CD4-positive, CD25-positive, alpha-beta regulatory T cell (primary cell): ENCODE measurements around the gene LPAR1. TPM values are rescaled to one million over a fixed set of nuclear protein-coding genes. Genes with fewer than 3 reads are reported as not detected.

Source experiments
- ATAC-seq, 2 donors: fragments of 150-1000 bp; cut with Tn5 transposase; one replicate each; pipeline ENCODE4 v1.10.0; 2021; ENCODE audit warnings: low read depth in 2 of 2, moderate number of reproducible peaks in 2 of 2, moderate library complexity in 1 of 2
- DNase-seq, 3 donors: peaks; one replicate each; pipeline versions ENCODE4 v3.0.0 to v3.0.0-alpha.2; 2012 to 2022; ENCODE audit warnings: mixed read lengths in 1 of 3
- H3K27ac ChIP-seq: one replicate; pipeline ENCODE4 v1.7.0; 2013; ENCODE audit warnings: mild to moderate bottlenecking, low read length; ENCODE audit not compliant: insufficient read depth, poor library complexity, severe bottlenecking
- H3K27me3 ChIP-seq: one replicate; pipeline ENCODE4 v1.7.0; 2013; ENCODE audit warnings: low read length; ENCODE audit not compliant: control insufficient read depth, insufficient read depth
- H3K36me3 ChIP-seq: one replicate; pipeline ENCODE4 v1.7.0; 2013; ENCODE audit warnings: mild to moderate bottlenecking, low read length, moderate library complexity; ENCODE audit not compliant: control insufficient read depth, insufficient read depth
- H3K4me1 ChIP-seq: 2 replicates; pipeline ENCODE4 v1.7.0; 2013; ENCODE audit warnings: mild to moderate bottlenecking, low read length; ENCODE audit not compliant: insufficient read depth, control insufficient read depth, poor library complexity, severe bottlenecking
- H3K4me3 ChIP-seq: one replicate; pipeline ENCODE4 v1.7.0; 2013; ENCODE audit warnings: low read depth, mild to moderate bottlenecking, low read length, moderate library complexity
- H3K9me3 ChIP-seq, 2 experiments: 1 replicate in 1 of 2; 2 replicates in 1 of 2; pipeline ENCODE4 v1.7.0; 2013; ENCODE audit warnings: low read length in 2 of 2, mild to moderate bottlenecking in 1 of 2, moderate library complexity in 1 of 2; ENCODE audit not compliant: control insufficient read depth in 2 of 2
- H3K27ac Mint-ChIP-seq, 3 donors: one replicate each; pipeline ENCODE4 v1.8.0; 2020 to 2022; ENCODE audit warnings: mild to moderate bottlenecking in 3 of 3, mixed read lengths in 3 of 3, moderate library complexity in 2 of 3
- H3K27me3 Mint-ChIP-seq: one replicate; pipeline ENCODE4 v1.8.0; 2022; ENCODE audit warnings: mild to moderate bottlenecking, mixed read lengths
- H3K36me3 Mint-ChIP-seq: one replicate; pipeline ENCODE4 v1.8.0; 2020; ENCODE audit warnings: mixed read lengths
- H3K4me1 Mint-ChIP-seq, 4 donors: one replicate each; pipeline ENCODE4 v1.8.0; 2020 to 2022; ENCODE audit warnings: mixed read lengths in 4 of 4, mild to moderate bottlenecking in 1 of 4
- H3K4me3 Mint-ChIP-seq, 4 donors: one replicate each; pipeline ENCODE4 v1.8.0; 2020 to 2022; ENCODE audit warnings: mild to moderate bottlenecking in 4 of 4, mixed read lengths in 4 of 4, moderate library complexity in 3 of 4
- H3K9me3 Mint-ChIP-seq, 7 donors: one replicate each; pipeline ENCODE4 v1.8.0; 2020 to 2022; ENCODE audit warnings: mixed read lengths in 7 of 7, mild to moderate bottlenecking in 3 of 7, moderate library complexity in 2 of 7
- polyA plus RNA-seq, 4 donors: library from polyadenylated mRNA; unstranded; fragments of 300-500 nt; fragmentation: Illumina TruSeq; gene quantifications; one replicate each; pipeline ENCODE4 v1.2.3, GENCODE V29; 2021
- total RNA-seq: library from RNA; stranded (reverse); gene quantifications from one replicate; pipeline ENCODE4 v1.2.3, GENCODE V29; 2022

Gene LPAR1
- total and polyA plus RNA-seq, 5 donors from 2014 or later = not detected

DNA sequence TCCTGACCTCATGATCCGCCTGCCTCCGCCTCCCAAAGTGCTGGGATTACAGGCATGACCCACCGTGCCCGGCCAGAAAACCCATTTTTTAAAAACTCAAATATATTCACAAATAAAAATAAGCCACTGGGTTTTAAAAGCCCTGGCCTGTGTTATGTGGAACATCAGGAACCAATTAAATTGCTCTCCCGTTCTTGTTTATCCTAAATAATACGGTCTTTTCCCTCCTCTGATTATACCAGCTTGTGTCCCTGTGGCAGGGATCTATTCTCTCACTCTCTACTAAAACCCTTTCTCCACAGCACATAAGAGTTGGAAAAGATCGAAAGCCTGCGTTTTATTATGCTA is 30.1 kb upstream of the LPAR1 start:
- DNase-seq = no peak
- no peaks in the 10 kb centered on the region for H3K4me1 ChIP-seq
- no peak overlapping the region for H3K4me3 ChIP-seq
- H3K27me3 ChIP-seq = no peaks in the 10 kb centered on the region
- Mint-ChIP-seq H3K27ac (no peak overlapping the region), H3K9me3 (peaks cover 0 to 3% (median 0%) of the 10 kb centered on the region in 7 donors), H3K27me3 (no peaks in the 10 kb centered on the region), H3K4me1 (no peaks in the 10 kb centered on the region), H3K4me3 (no peak overlapping the region), H3K36me3 (no peaks in the 10 kb centered on the region)
- no peaks in the 10 kb centered on the region for H3K9me3 ChIP-seq
- no peaks in the 10 kb centered on the region for H3K36me3 ChIP-seq
- no peak overlapping the region for H3K27ac ChIP-seq
- no peak for ATAC-seq

DNA sequence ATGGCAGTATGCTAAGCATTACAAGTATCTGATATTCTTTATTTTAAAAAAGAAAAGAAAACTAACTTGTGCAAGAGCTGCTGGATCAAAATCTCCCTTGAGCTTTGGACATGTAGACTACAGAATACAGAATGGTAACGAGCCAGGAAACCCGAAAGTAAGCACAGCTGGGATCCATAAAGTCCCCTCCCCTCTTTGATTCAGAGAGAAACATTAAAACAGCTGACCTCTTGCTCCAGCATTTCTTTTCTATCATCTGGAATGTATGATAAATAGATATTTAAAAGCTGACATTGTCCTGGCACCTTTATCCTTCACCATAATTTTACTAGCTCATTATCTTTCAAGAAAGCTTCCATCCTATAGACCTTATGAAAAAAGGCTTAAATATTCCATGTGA is 28.2 kb upstream of the LPAR1 start:
- no peaks in the 10 kb centered on the region for H3K27me3 Mint-ChIP-seq
- no peaks in the 10 kb centered on the region for H3K4me1 ChIP-seq
- no peak for DNase-seq
- no peak overlapping the region for H3K27ac Mint-ChIP-seq
- no peaks in the 10 kb centered on the region for H3K9me3 ChIP-seq
- H3K36me3 ChIP-seq = no peaks in the 10 kb centered on the region
- no peak overlapping the region for H3K4me3 ChIP-seq
- peaks cover 0 to 3% (median 0%) of the 10 kb centered on the region in 7 donors for H3K9me3 Mint-ChIP-seq
- no peaks in the 10 kb centered on the region for H3K36me3 Mint-ChIP-seq
- H3K27ac ChIP-seq = no peak overlapping the region
- H3K4me1 Mint-ChIP-seq = no peaks in the 10 kb centered on the region
- no peak for ATAC-seq
- no peak overlapping the region for H3K4me3 Mint-ChIP-seq
- H3K27me3 ChIP-seq = no peaks in the 10 kb centered on the region

DNA sequence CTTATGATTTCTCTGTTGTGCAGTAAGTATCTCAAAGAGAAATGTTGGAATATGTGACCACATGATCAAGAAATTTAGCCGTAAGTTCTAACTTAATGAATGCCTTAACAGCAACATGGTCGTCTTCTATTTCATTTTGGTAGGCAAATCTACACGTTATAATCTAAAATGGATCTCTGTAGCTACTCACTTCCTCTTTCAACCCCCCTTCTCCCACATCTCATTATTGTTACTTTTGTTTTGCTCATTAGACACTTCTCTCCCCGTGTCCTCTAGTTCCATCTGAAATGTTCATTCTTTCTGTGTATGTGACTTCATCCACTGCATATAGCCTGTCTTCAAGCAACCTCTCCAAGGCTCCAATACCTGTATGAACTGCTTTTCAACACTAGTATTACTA is 27.1 kb upstream of the LPAR1 start:
- Histone ChIP-seq H3K27ac (no peak overlapping the region), H3K4me3 (no peak overlapping the region), H3K27me3 (no peaks in the 10 kb centered on the region), H3K4me1 (no peaks in the 10 kb centered on the region), H3K36me3 (no peaks in the 10 kb centered on the region), H3K9me3 (no peaks in the 10 kb centered on the region)
- Mint-ChIP-seq H3K27me3 (no peaks in the 10 kb centered on the region), H3K36me3 (no peaks in the 10 kb centered on the region), H3K27ac (no peak overlapping the region), H3K4me3 (no peak overlapping the region), H3K4me1 (no peaks in the 10 kb centered on the region), H3K9me3 (peaks cover 0 to 3% (median 0%) of the 10 kb centered on the region in 7 donors)
- ATAC-seq (no peak), DNase-seq (no peak)

DNA sequence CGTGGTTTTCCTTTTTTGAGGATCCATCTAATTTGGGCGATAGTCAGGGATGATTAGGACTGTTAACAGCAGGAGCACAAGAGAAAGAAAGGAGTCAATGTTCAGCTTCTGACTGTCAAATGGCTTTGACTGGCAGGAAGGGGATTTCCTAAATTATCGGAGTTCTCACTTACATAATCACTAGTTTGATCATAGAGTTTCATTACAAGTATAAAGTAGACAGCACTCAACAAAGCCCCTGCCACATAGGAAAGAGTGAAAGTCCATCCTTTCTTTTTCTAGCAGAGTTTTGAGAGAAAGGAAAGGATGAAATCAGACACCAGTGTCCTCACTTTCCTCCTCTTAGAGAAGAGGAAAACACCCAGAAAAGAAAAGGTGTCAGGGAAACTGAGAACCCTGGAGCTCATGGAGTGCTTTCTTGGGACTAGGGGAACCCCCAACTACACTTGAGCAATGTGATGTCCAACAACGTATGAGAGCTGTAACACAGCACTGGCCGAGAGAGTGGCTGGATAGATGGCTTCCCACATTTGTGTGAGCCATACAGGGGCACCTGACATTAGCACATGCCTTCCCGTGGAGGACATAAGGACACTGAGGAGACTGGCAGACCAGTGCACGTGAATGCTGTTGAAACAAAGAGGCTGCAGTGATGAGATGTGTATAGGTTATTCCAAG is 26.0 kb upstream of the LPAR1 start:
- no peak for DNase-seq
- Histone ChIP-seq H3K9me3 (no peaks in the 10 kb centered on the region), H3K4me3 (no peak overlapping the region), H3K4me1 (no peaks in the 10 kb centered on the region), H3K27me3 (no peaks in the 10 kb centered on the region), H3K27ac (no peak overlapping the region), H3K36me3 (no peaks in the 10 kb centered on the region)
- Mint-ChIP-seq H3K4me3 (no peak overlapping the region), H3K27me3 (no peaks in the 10 kb centered on the region), H3K9me3 (peaks cover 0 to 4% (median 3%) of the 10 kb centered on the region in 7 donors), H3K4me1 (no peaks in the 10 kb centered on the region), H3K27ac (no peak overlapping the region), H3K36me3 (no peaks in the 10 kb centered on the region)
- ATAC-seq = no peak

DNA sequence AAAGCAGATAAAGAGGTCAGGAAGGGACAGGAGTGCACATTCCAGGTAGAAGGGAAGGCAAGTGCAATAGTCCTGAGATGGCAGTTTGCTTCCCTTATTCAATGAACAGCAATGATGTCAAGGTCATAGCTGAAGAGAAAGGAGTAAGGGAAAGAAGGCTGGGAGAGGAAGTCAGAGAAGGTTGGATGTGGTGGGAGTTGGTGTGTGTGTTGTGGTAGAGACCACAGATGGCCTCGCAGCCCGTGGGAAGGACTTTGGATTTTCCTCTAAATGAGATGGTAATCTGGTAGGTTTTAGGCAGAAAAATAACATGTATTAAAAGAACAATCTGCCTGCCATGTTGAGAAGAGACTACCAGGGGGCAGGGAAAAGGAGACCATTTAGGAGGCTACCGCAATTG is 25.1 kb upstream of the LPAR1 start:
- Histone ChIP-seq H3K27ac (no peak overlapping the region), H3K36me3 (no peaks in the 10 kb centered on the region), H3K9me3 (no peaks in the 10 kb centered on the region), H3K4me3 (no peak overlapping the region), H3K4me1 (no peaks in the 10 kb centered on the region), H3K27me3 (no peaks in the 10 kb centered on the region)
- Mint-ChIP-seq H3K27ac (no peak overlapping the region), H3K4me1 (no peaks in the 10 kb centered on the region), H3K36me3 (no peaks in the 10 kb centered on the region), H3K27me3 (no peaks in the 10 kb centered on the region), H3K4me3 (no peak overlapping the region), H3K9me3 (peaks cover 0 to 4% (median 3%) of the 10 kb centered on the region in 7 donors)
- no peak for DNase-seq
- no peak for ATAC-seq

DNA sequence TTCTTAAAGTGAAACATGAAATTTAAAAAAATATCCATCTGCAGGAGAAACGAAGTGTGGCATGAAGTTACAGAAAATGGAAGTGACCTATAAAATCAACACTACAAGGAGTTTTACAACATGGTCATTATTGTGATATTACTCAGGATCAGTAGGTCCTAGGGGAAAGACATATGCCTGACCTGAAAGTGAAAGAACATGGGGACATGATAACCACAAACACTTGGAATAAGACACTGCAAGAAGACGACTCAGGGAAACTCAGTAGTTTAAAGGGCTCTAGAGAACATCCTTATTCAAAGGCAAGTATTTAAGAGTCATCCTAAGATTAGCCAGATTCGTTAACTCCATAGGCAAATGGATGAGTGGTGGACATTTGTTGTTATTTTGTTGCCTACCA is 19.9 kb upstream of the LPAR1 start:
- Histone ChIP-seq H3K27ac (no peak overlapping the region), H3K36me3 (no peaks in the 10 kb centered on the region), H3K27me3 (no peaks in the 10 kb centered on the region), H3K9me3 (no peaks in the 10 kb centered on the region), H3K4me3 (no peak overlapping the region), H3K4me1 (no peaks in the 10 kb centered on the region)
- Mint-ChIP-seq H3K36me3 (no peaks in the 10 kb centered on the region), H3K27me3 (no peaks in the 10 kb centered on the region), H3K4me3 (no peak overlapping the region), H3K9me3 (peaks cover 0 to 4% (median 2%) of the 10 kb centered on the region in 7 donors), H3K27ac (no peak overlapping the region), H3K4me1 (no peaks in the 10 kb centered on the region)
- DNase-seq (no peak), ATAC-seq (no peak)

DNA sequence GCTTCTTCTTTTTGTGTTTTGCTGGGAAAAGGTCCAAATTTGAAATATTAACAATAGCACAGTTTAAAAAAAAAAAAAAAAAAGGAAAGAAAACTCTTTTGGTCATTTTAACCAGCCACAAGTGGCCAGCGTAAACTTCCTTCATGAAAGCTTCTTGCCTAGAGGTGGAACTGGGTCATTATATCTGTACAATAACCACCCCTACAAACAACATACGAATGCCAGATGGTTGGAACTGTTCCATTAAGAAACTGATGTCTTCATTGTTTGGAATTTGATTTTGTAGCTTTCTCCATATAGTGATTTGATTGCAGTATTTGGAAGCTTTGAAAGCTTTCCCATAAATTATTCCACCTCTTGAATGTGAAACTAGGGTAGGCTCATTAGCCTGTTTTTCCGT is 18.3 kb upstream of the LPAR1 start:
- no peaks in the 10 kb centered on the region for H3K4me1 Mint-ChIP-seq
- no peaks in the 10 kb centered on the region for H3K36me3 ChIP-seq
- no peak overlapping the region for H3K4me3 ChIP-seq
- no peaks in the 10 kb centered on the region for H3K27me3 ChIP-seq
- no peak overlapping the region for H3K27ac ChIP-seq
- DNase-seq (no peak), ATAC-seq (no peak)
- H3K27me3 Mint-ChIP-seq = no peaks in the 10 kb centered on the region
- H3K4me1 ChIP-seq = no peaks in the 10 kb centered on the region
- peaks cover 0 to 4% (median 2%) of the 10 kb centered on the region in 7 donors for H3K9me3 Mint-ChIP-seq
- H3K27ac Mint-ChIP-seq = no peak overlapping the region
- H3K36me3 Mint-ChIP-seq = no peaks in the 10 kb centered on the region
- no peak overlapping the region for H3K4me3 Mint-ChIP-seq
- no peaks in the 10 kb centered on the region for H3K9me3 ChIP-seq

DNA sequence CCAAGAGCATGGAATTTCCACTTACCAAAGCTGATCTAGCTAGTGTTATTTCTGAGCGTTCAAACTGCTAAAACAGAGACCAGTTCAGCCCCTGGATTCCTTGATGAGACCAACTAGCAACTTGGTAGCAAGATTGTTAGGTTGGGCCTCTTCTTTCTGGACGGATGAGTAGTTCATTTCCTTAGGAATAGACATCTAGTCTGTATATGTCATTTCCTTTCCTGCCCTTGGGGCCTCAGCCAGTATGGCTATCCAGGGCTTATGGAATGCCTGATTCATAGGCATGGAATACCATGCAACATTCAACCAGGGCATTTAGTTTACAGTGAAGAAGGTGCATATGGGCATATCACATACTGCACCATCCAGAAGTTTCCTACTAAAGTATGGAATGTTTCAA is 14.5 kb upstream of the LPAR1 start:
- Histone ChIP-seq H3K4me1 (no peaks in the 10 kb centered on the region), H3K4me3 (no peak overlapping the region), H3K27me3 (no peaks in the 10 kb centered on the region), H3K36me3 (no peaks in the 10 kb centered on the region), H3K27ac (no peak overlapping the region), H3K9me3 (no peaks in the 10 kb centered on the region)
- Mint-ChIP-seq H3K27ac (no peak overlapping the region), H3K27me3 (no peaks in the 10 kb centered on the region), H3K36me3 (no peaks in the 10 kb centered on the region), H3K9me3 (peaks cover 0 to 2% (median 0%) of the 10 kb centered on the region in 7 donors), H3K4me1 (no peaks in the 10 kb centered on the region), H3K4me3 (no peak overlapping the region)
- no peak for DNase-seq
- no peak for ATAC-seq
